Activated T-helper 2 cell treated with anti-CD3 and anti-CD28 coated beads, Interferon-gamma antibody, Interleukin-2, Interleukin-4, amounts not matched to agents 10 μg/mL and 5 μg/mL and 100 μg/mL, durations not matched to agents 14 hours and 24 hours and 36 hours (primary cell): ENCODE measurements around the gene TTC23. TPM values are rescaled to one million over a fixed set of nuclear protein-coding genes. Genes with fewer than 3 reads are reported as not detected.
"Not testable (repeated sequence)": the region's sequence is repeated elsewhere in the genome, so short reads cannot be mapped to it uniquely, and the experiment has no call there.

ENCODE experiments used
- DNase-seq: peaks from one replicate; pipeline ENCODE4 v3.0.0; 2021; ENCODE audit warnings: low spot score
- H3K27ac Mint-ChIP-seq: one replicate; pipeline ENCODE4 v1.8.0; 2021; ENCODE audit warnings: mixed read lengths
- H3K27me3 Mint-ChIP-seq: one replicate; pipeline ENCODE4 v1.8.0; 2021; ENCODE audit warnings: low read depth, mixed read lengths
- H3K36me3 Mint-ChIP-seq: one replicate; pipeline ENCODE4 v1.8.0; 2021; ENCODE audit warnings: low read depth, mixed read lengths
- H3K4me1 Mint-ChIP-seq: one replicate; pipeline ENCODE4 v1.8.0; 2021; ENCODE audit warnings: low read depth, mixed read lengths
- H3K4me3 Mint-ChIP-seq: one replicate; pipeline ENCODE4 v1.8.0; 2021; ENCODE audit warnings: low read depth, mild to moderate bottlenecking, moderate library complexity, mixed read lengths
- H3K9me3 Mint-ChIP-seq: one replicate; pipeline ENCODE4 v1.8.0; 2021; ENCODE audit warnings: mixed read lengths
- intact Hi-C: fragments of 100-400 bp; cut with micrococcal nuclease; formaldehyde crosslinking; loops from one replicate; pipeline ENCODE4 v1.15.1; 2023
- total RNA-seq: library from RNA; stranded (reverse); gene quantifications from 2 replicates; pipeline ENCODE4 v1.2.3, GENCODE V29; 2022

TTC23 gene
- total RNA-seq, 1 donor from 2014 or later: 3.9 TPM

DNA sequence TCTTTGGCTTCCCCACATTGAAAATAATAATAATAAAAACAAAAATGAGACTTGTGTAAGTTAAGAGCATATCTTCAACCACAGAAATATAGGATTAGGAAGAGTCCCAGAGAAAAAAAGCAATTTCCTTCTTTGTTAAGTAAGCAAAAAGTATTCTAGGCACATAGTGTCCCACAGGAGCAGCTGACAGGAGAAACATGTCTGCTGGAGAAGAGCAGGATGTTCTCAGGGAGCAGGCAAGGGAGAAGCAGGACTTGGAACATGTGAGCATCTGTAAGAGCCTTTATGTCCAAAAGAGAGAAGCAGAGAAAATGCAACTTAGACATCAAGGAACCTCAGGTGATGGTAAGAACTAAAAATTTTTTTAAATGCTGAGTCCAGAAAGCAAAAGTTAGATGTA lies 39.0 kb downstream of the TTC23 start:
- no peaks in the 10 kb centered on the region for H3K9me3 Mint-ChIP-seq
- no peak for DNase-seq
- no peak overlapping the region for H3K27ac Mint-ChIP-seq
- H3K36me3 Mint-ChIP-seq: no peaks in the 10 kb centered on the region
- H3K27me3 Mint-ChIP-seq: peaks cover 2% of the 10 kb centered on the region
- H3K4me1 Mint-ChIP-seq: no peaks in the 10 kb centered on the region
- no peak overlapping the region for H3K4me3 Mint-ChIP-seq
- intact Hi-C loops: loop anchor here (10.0 kb wide), 1 partner anchor 766 kb away; no protein-coding TSS in a partner anchor

DNA sequence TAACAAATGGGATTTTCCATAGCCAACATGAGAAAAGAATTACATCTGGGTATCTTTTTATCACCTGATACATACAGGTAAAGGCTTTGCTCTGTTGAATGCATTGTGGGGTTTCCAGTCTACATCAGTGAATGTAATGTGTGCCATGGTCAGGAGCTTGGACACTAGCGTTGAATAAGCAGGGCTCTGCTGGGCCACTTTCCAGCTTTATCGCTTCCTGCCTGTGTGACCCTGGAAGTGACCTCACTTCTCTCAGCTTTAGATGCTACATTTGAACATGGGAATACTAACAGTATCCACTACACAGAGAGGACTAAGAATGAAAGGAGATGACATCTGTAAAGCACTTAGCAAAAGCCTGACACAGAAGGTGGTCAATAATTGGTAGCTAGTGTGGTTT lies 40.1 kb downstream of the TTC23 start:
- intact Hi-C loops: no loop called here
- Mint-ChIP-seq H3K36me3 (no peaks in the 10 kb centered on the region), H3K27ac (no peak overlapping the region), H3K4me3 (no peak overlapping the region), H3K9me3 (no peaks in the 10 kb centered on the region), H3K4me1 (no peaks in the 10 kb centered on the region), H3K27me3 (peaks cover 3% of the 10 kb centered on the region)
- no peak for DNase-seq

DNA sequence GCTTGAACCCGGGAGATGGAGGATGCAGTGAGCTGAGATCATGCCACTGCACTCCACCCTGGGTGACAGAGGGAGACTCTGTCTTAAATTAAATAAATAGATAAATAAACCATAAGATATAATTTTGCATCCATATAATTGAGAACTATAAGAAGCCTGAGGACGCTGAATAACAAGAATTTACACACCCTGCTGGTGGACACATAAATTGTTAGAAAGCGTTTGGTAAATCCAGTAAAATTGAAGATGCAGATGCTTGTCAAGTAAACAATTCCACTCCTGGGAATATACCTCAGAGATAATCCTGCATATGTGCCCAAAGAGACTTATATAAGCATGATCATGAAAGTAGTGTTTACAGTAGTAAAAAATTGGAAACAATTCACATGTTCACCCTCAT lies 41.7 kb downstream of the TTC23 start:
- DNase-seq: no peak
- H3K9me3 Mint-ChIP-seq: no peaks in the 10 kb centered on the region
- H3K4me3 Mint-ChIP-seq: no peak overlapping the region
- no peak overlapping the region for H3K27ac Mint-ChIP-seq
- peaks cover 9% of the 10 kb centered on the region for H3K27me3 Mint-ChIP-seq
- intact Hi-C loops: no loop called here
- H3K36me3 Mint-ChIP-seq: no peaks in the 10 kb centered on the region
- no peaks in the 10 kb centered on the region for H3K4me1 Mint-ChIP-seq

DNA sequence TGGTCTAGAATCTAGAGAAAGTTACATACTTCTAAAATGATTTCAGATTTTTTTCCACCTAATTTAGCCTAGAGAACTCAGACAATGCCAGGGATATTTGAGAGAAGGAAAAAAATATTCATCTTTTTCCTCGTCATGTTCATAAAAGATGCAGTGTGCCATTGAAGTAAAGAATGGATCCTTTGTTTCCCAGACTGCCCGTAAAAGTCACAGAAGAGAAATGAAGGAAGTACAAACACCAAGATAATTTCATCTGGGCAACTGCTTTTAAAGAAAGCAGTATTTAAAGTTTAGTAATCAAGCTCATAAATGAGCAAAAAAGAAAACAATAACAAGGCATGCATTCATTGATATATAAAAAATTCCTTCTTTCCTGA lies 47.2 kb downstream of the TTC23 start:
- intact Hi-C loops: no loop called here
- no peaks in the 10 kb centered on the region for H3K9me3 Mint-ChIP-seq
- no peaks in the 10 kb centered on the region for H3K4me1 Mint-ChIP-seq
- no peak for DNase-seq
- no peak overlapping the region for H3K4me3 Mint-ChIP-seq
- H3K27me3 Mint-ChIP-seq: peaks cover 9% of the 10 kb centered on the region
- no peaks in the 10 kb centered on the region for H3K36me3 Mint-ChIP-seq
- no peak overlapping the region for H3K27ac Mint-ChIP-seq

GRCh38 chr15:99201408-99202175 lies 47.8 kb downstream of the TTC23 start:
- H3K9me3 Mint-ChIP-seq: no peaks in the 10 kb centered on the region
- no peaks in the 10 kb centered on the region for H3K4me1 Mint-ChIP-seq
- intact Hi-C loops: no loop called here
- no peak overlapping the region for H3K4me3 Mint-ChIP-seq
- peaks cover 9% of the 10 kb centered on the region for H3K27me3 Mint-ChIP-seq
- no peak for DNase-seq
- H3K27ac Mint-ChIP-seq: no peak overlapping the region
- H3K36me3 Mint-ChIP-seq: no peaks in the 10 kb centered on the region

- H3K4me1 Mint-ChIP-seq: no peaks in the 10 kb centered on the region
- H3K36me3 Mint-ChIP-seq: peaks cover 3% of the 10 kb centered on the region
- intact Hi-C loops: no loop called here
- H3K27me3 Mint-ChIP-seq: no peaks in the 10 kb centered on the region
- no peaks in the 10 kb centered on the region for H3K9me3 Mint-ChIP-seq
- no peak for DNase-seq
- H3K27ac Mint-ChIP-seq: no peak overlapping the region
- no peak overlapping the region for H3K4me3 Mint-ChIP-seq
Measured at GRCh38 chr15:99197856-99198255, 51.5 kb downstream of the TTC23 start.

GRCh38 chr15:99192181-99192580 lies 57.2 kb downstream of the TTC23 start:
- H3K27ac Mint-ChIP-seq, H3K9me3 Mint-ChIP-seq, H3K27me3 Mint-ChIP-seq, H3K4me3 Mint-ChIP-seq, intact Hi-C loops, H3K4me1 Mint-ChIP-seq, DNase-seq, H3K36me3 Mint-ChIP-seq: not testable (repeated sequence)

DNA sequence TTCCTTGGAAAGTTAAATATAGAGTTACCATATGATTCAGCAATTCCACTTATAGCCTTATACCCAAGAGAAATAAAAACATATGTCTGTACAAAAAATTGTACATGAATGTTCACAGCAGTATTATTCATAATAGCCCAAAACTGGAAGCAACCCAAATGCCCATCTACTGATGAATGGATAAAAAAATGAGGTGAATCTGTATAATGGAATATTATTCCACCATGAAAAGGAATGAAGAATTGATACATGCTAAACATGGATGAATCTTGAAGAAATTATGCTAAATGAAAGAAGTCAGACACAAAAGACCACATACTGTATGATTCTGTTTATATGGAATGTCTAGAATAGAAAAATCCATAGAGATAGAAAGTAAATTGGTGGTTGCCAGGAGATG lies 61.4 kb downstream of the TTC23 start:
- Mint-ChIP-seq H3K4me3 (no peak overlapping the region), H3K27ac (no peak overlapping the region), H3K27me3 (peaks cover 5% of the 10 kb centered on the region), H3K36me3 (peaks cover 3% of the 10 kb centered on the region), H3K4me1 (no peaks in the 10 kb centered on the region), H3K9me3 (no peaks in the 10 kb centered on the region)
- DNase-seq: no peak
- intact Hi-C loops: no loop called here

GRCh38 chr15:99185414-99186130 lies 63.8 kb downstream of the TTC23 start:
- H3K4me3 Mint-ChIP-seq: no peak overlapping the region
- no peak for DNase-seq
- H3K4me1 Mint-ChIP-seq: no peaks in the 10 kb centered on the region
- H3K27ac Mint-ChIP-seq: no peak overlapping the region
- no peaks in the 10 kb centered on the region for H3K9me3 Mint-ChIP-seq
- H3K36me3 Mint-ChIP-seq: no peaks in the 10 kb centered on the region
- intact Hi-C loops: no loop called here
- peaks cover 10% of the 10 kb centered on the region for H3K27me3 Mint-ChIP-seq

GRCh38 chr15:99182791-99183190 lies 66.6 kb downstream of the TTC23 start:
- Mint-ChIP-seq H3K36me3 (no peaks in the 10 kb centered on the region), H3K27ac (no peak overlapping the region), H3K4me3 (no peak overlapping the region), H3K9me3 (no peaks in the 10 kb centered on the region), H3K27me3 (peaks cover 5% of the 10 kb centered on the region), H3K4me1 (no peaks in the 10 kb centered on the region)
- intact Hi-C loops: no loop called here
- DNase-seq: no peak

- Mint-ChIP-seq H3K4me1 (no peaks in the 10 kb centered on the region), H3K27me3 (peaks cover 5% of the 10 kb centered on the region), H3K4me3 (no peak overlapping the region), H3K27ac (no peak overlapping the region), H3K9me3 (no peaks in the 10 kb centered on the region), H3K36me3 (no peaks in the 10 kb centered on the region)
- DNase-seq: no peak
- intact Hi-C loops: no loop called here
Measured at GRCh38 chr15:99181545-99181971, 67.8 kb downstream of the TTC23 start.

GRCh38 chr15:99180964-99181306 lies 68.4 kb downstream of the TTC23 start:
- peaks cover 5% of the 10 kb centered on the region for H3K27me3 Mint-ChIP-seq
- intact Hi-C loops: no loop called here
- H3K4me1 Mint-ChIP-seq: no peaks in the 10 kb centered on the region
- no peak for DNase-seq
- no peak overlapping the region for H3K27ac Mint-ChIP-seq
- H3K9me3 Mint-ChIP-seq: no peaks in the 10 kb centered on the region
- no peaks in the 10 kb centered on the region for H3K36me3 Mint-ChIP-seq
- no peak overlapping the region for H3K4me3 Mint-ChIP-seq

GRCh38 chr15:99180086-99180963 lies 69.1 kb downstream of the TTC23 start:
- Mint-ChIP-seq H3K4me1 (no peaks in the 10 kb centered on the region), H3K27ac (no peak overlapping the region), H3K36me3 (no peaks in the 10 kb centered on the region), H3K9me3 (no peaks in the 10 kb centered on the region), H3K27me3 (peaks cover 5% of the 10 kb centered on the region), H3K4me3 (no peak overlapping the region)
- intact Hi-C loops: no loop called here
- no peak for DNase-seq
